Measurements from ENCODE around the gene SMC2. TPM values are rescaled to one million over a fixed set of nuclear protein-coding genes. Genes with fewer than 3 reads are reported as not detected.
A peak's percentile ranks its signal among the peaks of the same experiment; 100 is the strongest.

The SMC2 gene
- total and polyA plus RNA-seq, 2 of the 13 experiments (the other 11 are each of a cell fraction or from before 2014, with no cell fraction given) = 5.6 to 36.7 TPM

DNA sequence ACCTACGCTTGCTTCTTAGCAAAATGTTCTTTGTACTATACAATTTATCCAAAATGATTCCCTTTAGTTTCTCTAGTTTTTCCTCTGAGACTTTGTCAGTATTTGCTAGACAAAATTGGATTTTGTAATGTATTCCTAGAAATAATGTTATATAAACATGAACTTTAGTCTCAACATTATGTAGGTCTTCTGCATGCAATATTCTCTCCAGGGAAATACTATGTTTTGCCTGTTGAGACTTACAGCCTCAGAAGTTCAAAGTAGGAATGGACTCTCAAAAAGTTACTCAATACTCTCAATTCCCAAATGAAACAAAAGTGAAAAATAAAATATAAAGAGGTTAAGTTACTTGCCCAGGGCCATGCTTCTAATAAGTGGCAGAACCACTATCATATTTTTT, 24.8 kb upstream of the SMC2 start (continued):
- TF ChIP-seq CHD2 (IDR thresholded peaks at IDR 0.05; ENCODE audit: low read depth, low read length) (no peak), TCF7 (IDR thresholded peaks at IDR 0.05; ENCODE audit: low read depth) (no peak), SMC3 (IDR thresholded peaks at IDR 0.05; ENCODE audit: low read length) (no peak), SNAPC5 (CRISPR knock-in tag; IDR thresholded peaks at IDR 0.05; ENCODE audit: borderline replicate concordance) (no peak), HHEX (CRISPR knock-in tag; IDR thresholded peaks at IDR 0.05) (no peak), HNF4A (CRISPR knock-in tag; IDR thresholded peaks at IDR 0.05) (peak; percentile 35; the same call in 1 of the 2 replicates), DRAP1 (CRISPR knock-in tag; IDR thresholded peaks at IDR 0.05) (no peak), ZNF441 (CRISPR knock-in tag; IDR thresholded peaks at IDR 0.05; ENCODE audit: borderline replicate concordance) (no peak), TMF1 (CRISPR knock-in tag; IDR thresholded peaks at IDR 0.05; ENCODE audit: low read depth) (no peak), PAWR (CRISPR knock-in tag; IDR thresholded peaks at IDR 0.05; ENCODE audit: borderline replicate concordance) (no peak)
- TF ChIP-seq, protein P1, sequence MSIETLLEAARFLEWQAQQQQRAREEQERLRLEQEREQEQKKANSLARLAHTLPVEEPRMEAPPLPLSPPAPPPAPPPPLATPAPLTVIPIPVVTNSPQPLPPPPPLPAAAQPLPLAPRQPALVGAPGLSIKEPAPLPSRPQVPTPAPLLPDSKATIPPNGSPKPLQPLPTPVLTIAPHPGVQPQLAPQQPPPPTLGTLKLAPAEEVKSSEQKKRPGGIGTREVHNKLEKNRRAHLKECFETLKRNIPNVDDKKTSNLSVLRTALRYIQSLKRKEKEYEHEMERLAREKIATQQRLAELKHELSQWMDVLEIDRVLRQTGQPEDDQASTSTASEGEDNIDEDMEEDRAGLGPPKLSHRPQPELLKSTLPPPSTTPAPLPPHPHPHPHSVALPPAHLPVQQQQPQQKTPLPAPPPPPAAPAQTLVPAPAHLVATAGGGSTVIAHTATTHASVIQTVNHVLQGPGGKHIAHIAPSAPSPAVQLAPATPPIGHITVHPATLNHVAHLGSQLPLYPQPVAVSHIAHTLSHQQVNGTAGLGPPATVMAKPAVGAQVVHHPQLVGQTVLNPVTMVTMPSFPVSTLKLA (IDR thresholded peaks at IDR 0.05) = no peak

DNA sequence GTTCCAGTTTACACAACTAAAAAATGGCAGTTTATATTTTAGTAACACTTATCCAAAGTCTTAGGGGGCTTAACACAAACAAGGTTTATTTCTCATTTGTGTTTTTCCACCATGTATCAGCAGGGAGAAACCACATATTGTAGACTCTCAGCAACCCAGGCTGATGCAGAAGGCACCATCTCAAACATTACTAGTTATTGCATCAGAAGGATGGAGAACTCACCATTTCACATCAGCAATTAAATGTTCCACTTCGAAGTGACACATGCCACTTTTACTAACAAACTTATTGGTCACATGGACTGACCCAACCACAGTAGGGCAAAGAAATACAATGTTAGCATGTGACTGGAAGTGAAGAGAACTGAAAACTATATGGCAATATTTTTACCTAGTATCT, 22.5 kb upstream of the SMC2 start:
- Histone ChIP-seq H3K36me3 (replicated peaks in 1 of 2; ENCODE audit: control insufficient read depth in 1 of 2, insufficient read depth in 2 of 2, low read length in 2 of 2) (no peaks in the 10 kb centered on the region), H3K4me2 (ENCODE audit: low read depth, low read length) (no peak overlapping the region), H3K9ac (ENCODE audit: insufficient read depth, low read depth, low read length) (no peak overlapping the region), H3K79me2 (ENCODE audit: insufficient read depth, low read length) (no peaks in the 10 kb centered on the region), H3K27ac (ENCODE audit: extremely low read length, insufficient read depth, low read length) (no peak overlapping the region), H3K27me3 (ENCODE audit: control insufficient read depth in 1 of 2, insufficient read depth in 2 of 2, low read length in 2 of 2) (no peaks in the 10 kb centered on the region), H3K9me3 (ENCODE audit: low read length) (no peaks in the 10 kb centered on the region), H3K4me1 (ENCODE audit: insufficient read depth, low read length) (peaks cover 12% of the 10 kb centered on the region; the same call in 1 of the 2 replicates), H2AFZ (ENCODE audit: low read length) (no peak overlapping the region), H3K4me3 (replicated peaks in 1 of 3; ENCODE audit: insufficient read depth in 1 of 3, low read depth in 2 of 3, low read length in 3 of 3) (no peak overlapping the region), H4K20me1 (ENCODE audit: insufficient read depth, low read length) (no peaks in the 10 kb centered on the region)
- 0% methylated on average over 1 of the region's 1 CpG for WGBS (ENCODE audit: low lambda C conversion rate)
- ATAC-seq = no peak
- in situ Hi-C loops (cut with HindIII; ENCODE audit: extremely low pct_ligation_motif_present, low pct_unique_long_range_greater_than_20kb) (no loop called here), intact Hi-C loops (cut with micrococcal nuclease; ENCODE audit: unreplicated experiment) (no loop called here)
- CTCF ChIA-PET (ENCODE audit: low intra/inter-chr PET ratio, low total read pairs) = no interaction called here
- BruUV-seq (replicated peaks) = no TSS peak
- POLR2A ChIA-PET = no interaction called here
- DNase-seq (ENCODE audit: low spot score) = no peak
- FAIRE-seq = no peak
- TF ChIP-seq DBP (CRISPR knock-in tag; IDR thresholded peaks at IDR 0.05; ENCODE audit: not compliant biosample characterization) (no peak), THYN1 (CRISPR knock-in tag; IDR thresholded peaks at IDR 0.05; ENCODE audit: borderline replicate concordance, low read depth) (no peak)

Data from HepG2 (cell line).